ENCODE results near the gene CCSER2.
"Not testable (repeated sequence)": the region's sequence is repeated elsewhere in the genome, so short reads cannot be mapped to it uniquely, and the experiment has no call there.

The CCSER2 gene

DNA sequence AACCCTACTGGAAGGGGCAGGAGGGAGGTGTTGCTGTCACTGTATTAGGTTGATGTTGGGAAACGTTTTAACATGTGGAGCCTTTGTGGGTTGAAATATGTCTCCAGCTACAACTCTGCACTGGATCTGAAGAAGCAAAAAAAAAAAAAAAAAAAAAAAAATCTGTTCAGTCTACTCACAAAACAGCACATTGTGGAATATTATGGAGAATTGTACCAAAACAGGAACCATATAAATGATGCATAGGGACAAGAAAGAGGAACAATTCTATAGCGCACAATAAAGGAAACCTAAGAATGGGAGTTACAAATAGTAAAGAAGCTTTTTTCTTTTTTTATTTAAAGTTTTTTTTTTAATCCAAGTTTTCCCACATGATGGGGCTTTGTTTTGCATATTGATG is 63.8 kb downstream of the CCSER2 start:
- no peak for DNase-seq (ENCODE audit: low read depth)

DNA sequence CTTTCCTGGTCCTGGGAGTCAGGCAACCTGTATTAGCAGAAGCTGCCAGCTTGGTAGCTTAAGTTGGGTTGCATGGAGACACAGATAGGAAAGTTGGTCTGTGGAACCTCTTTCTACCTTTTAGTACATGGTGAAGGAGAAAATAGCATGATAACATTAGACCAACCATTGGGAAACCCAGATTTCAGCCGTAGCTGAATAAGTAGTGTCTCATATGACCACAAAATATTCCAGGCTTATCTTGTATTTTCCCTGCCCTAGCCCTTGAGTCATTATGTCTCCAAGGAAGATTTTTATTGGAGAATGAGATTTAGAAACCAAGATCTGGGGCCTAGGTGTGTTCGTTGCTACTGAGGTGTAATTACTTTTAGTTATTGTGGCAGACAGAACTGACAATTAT is 67.2 kb downstream of the CCSER2 start:
- DNase-seq (ENCODE audit: low read depth) = no peak

DNA sequence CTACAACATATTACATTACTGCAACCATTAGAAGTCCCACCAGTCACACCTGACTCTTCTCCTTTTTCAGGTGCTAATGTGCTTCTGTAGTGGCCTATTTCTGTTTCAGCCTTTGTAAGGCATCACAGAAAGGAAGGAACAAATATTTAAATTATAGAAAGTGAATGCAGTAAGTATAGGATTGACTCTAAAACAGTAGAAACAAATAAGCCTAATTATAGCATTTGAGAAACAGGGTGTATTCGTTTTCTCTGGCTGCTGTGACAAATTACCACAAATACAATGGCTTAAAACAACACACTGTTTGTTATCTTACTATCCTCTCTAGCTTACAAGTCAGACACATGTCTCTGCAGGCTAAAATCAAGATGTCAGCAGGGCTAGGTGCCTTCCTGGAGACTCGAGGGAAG is 69.4 kb downstream of the CCSER2 start:
- no peak for DNase-seq (ENCODE audit: low read depth)

DNA sequence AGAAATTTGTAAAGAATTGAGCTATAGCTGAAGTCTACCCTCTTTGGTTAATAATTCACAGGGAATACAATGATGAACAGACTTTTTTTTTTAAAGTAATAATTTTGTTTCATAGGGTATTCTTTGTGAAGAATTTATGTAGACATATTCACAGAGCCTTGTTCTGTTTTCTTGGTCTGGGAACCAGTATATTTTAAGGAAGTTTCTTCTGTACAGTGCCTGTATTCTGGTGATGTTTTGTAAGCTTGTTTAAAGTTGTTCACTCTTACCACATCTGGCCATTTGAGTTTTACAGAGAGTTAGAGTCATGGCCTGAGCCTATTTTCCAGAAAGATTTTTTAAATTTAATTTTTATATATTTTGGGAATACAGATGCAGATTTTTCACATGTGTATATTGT is 70.3 kb downstream of the CCSER2 start:
- DNase-seq (ENCODE audit: low read depth) = no peak

DNA sequence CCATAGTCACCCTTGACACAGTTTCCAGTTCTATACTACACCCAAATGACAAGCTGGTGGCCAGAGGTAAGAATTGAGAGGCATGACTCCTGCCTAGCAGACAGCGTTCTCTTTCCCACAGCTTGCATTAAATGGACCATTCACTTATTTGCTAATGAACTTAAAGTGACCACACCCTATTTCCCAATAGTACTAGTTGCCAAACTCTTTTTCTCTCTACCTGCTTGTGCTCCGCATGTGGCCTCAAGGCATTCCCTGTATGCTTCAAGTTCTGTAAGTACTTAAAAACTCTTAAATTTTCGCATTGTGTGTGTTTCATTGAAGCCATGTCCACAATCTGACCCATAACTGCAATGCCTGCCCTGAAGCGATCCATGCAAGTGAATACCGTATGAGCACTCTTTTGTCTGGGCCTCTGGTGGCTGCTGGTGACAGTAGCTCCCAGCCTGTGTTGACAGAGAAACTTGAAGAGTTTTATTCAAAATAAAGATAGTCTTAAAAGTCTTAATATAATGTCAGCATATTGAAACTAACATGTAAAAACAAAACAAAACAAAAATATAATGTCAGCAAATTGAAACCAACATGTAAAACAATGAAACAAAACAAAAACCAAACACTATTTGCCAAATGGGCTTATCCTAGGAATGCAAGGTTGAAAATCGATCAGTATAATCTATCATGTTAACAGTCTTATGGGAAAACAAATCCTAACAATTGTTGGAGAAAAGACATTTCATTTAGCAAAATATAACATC is 73.6 kb downstream of the CCSER2 start:
- no peak for DNase-seq (ENCODE audit: low read depth)

DNA sequence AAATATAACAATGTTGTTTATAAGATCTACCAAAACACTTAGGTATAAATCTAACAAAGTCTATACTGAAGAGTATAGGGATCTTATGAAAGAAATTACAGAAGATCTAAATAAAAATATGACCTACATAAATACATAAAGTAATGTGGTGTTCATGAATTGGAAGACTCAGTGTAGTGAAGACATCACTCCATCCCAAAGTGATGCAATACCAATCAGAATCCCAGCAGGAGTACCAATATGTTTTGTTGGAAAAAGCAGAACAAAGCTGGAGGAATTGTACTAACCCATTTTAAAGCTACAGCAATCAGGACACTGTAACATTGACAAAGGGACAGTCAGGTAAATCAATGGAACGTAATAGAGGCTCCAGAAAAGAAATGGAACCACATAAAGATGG is 76.4 kb downstream of the CCSER2 start:
- DNase-seq (ENCODE audit: low read depth) = no peak

DNA sequence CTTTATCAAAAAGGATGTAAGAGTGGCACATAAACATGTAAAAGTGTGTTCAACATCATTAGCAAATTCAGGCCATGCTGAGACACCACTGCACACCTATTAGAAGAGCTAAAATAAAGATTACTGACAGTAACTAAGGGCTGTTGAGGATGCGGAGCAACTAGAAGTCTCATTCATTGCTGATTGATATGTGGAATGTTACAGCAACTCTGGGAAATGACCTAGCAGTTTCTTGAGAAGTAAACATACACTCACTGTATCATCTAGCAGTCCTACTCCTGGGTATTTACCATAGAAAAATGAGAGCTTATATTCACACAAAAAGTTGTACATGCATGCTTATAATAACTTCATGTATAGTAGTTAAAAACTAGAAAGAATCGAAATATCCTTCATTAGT is 77.3 kb downstream of the CCSER2 start:
- no peak for DNase-seq (ENCODE audit: low read depth)

DNA sequence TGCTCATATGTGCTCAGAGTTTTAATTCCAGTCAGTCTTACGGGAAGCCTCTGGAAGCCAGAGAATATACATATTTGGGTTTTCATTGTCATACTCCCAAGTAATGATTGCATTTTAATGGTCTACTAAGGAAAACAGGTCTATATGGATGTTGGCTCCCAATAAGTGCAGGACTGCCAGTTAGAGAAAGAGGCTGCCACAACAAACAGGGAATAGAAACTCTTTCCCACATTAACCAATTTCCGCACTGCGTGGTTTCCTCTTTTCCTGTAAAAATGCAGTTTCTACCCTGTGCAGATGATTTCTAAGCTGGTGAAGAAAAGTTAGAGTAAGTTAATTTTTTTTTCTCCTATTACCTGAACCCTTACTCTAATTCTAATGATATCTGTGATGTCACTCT is 78.2 kb downstream of the CCSER2 start:
- DNase-seq (ENCODE audit: low read depth) = no peak

DNA sequence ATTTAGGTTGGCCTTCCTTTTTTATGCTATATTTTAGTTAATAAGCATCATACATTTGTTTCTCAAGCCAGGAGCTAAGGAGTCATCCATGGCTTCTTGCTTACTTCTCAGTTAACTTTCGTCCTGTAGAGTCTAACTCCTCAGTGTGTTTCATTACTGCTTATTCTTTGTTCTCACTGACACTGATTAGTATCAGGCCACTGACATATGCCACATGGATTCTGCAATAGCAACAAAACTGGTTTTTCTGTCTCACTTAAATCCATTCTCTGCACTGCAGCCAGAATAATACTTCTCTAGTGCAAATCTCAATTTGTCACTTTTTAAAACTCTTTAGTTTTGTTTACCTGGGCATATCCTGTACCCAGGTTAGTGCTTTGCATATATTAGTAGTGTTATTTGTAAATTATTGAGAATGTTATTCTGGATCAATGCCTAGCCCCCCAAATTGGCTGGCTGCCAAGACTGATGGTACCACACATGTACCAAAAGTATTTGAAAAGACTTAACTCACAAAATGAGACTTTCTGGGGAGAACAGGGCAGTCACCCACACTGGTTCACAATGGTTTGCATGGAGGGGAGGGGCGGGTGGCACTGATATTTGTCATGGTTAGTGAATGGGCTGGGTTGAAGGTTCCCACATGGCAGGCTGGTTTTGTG is 79.1 kb downstream of the CCSER2 start:
- DNase-seq (ENCODE audit: low read depth) = no peak

DNA sequence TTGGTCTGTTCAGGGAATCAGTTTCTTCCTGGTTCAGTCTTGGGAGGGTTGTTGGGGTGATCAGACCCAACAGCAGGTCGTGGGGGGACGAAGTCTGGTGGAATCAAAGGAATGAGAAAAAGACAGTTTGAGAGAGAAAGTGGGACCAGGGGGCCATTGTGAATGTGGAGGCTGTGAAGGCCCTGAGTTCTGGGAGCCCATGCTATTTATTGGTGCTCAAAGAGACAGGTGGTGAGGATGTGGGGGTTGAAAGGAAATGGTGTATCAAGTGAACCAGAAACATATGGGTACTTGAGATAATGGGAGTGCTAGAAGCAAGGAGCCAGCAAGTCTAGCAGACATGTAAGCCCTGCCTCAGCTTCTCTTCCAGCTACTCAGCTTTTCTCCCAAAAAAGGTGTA is 84.1 kb downstream of the CCSER2 start:
- no peak for DNase-seq (ENCODE audit: low read depth)

DNA sequence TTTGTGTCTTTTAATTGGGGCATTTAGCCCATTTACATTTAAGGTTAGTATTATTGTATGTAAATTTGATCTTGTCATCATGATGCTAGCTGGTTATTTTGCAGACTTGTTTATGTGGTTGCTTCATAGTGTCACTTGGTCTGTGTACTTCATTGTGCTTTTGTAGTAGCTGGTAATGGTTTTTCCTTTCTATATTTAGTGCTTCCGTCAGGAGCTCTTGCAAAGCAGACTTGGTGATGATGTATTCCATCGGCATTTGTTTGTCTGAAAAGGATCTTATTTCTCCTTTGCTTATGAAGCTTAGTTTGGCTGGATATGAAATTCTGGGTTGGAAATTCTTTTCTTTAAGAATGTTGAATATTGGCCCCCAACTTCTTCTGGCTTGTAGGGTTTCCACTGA is 85.7 kb downstream of the CCSER2 start:
- not testable (repeated sequence) for DNase-seq (ENCODE audit: low read depth)

DNA sequence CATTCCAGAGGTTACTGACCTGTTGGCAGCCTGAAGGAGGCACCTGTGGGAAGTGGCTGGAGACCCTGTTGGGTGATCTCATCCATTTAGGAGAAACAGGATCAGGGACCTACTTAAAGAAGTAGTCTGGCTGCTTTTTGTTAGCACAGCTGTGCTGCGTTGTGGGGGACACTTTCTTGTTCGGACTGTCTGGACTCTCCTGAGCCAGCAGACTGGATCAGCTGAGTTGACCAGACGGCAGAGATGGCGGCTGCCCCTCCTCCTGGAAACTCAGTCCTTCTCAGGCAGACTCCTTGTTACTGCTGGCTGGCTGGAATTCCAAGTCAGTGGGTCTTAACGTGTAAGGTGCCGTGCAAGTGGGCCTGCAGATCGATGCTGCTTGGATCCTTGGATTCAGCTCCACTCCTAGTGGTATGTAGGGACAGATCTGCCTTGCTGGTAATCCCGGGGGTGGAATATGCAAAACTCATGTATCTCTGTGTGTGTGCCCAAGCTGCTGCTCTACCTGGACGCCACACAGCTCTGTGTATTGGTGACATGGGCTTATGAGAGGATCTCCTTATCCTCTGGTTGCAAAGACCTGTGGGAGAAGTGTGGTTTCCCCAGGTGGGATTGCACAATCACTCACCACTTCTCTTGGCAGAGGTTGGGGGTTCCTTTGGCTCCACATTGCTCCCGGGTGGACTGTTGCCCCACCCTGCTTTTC is 87.3 kb downstream of the CCSER2 start:
- no peak for DNase-seq (ENCODE audit: low read depth)

DNA sequence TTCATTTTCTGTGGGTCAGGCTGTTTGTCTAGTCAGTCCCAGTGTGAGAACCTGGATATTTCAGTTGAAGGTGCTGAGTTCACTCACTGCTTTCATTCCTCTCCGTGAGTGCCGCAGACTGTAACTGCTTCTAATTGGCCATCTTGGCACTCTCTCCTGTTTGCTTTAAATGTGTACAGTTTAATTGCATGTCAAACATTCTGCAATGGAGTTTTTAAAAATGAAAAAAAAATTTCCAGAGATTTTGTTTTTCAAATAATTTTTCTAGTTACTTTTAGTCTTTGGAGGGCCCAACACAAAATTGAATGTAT is 87.8 kb downstream of the CCSER2 start:
- no peak for DNase-seq (ENCODE audit: low read depth)

DNA sequence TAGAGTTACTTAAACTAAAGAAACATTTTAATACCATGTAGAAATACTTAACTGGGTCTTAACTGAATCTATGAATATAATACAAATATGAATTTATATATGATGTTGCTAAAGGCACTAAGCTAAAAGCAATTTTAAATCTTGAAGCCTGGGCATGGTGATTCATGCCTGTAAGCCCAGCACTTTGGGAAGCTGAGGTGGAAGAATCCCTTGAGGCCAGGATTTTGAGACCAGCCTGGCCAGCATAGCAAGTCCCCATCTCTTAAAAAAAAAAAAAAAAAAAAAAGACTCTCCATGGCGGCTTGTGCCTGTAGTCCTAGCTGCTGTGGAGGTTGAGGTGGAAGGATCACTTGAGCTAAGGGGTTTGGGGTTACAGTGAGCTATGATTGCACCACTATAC is 95.3 kb downstream of the CCSER2 start:
- DNase-seq (ENCODE audit: low read depth) = no peak

DNA sequence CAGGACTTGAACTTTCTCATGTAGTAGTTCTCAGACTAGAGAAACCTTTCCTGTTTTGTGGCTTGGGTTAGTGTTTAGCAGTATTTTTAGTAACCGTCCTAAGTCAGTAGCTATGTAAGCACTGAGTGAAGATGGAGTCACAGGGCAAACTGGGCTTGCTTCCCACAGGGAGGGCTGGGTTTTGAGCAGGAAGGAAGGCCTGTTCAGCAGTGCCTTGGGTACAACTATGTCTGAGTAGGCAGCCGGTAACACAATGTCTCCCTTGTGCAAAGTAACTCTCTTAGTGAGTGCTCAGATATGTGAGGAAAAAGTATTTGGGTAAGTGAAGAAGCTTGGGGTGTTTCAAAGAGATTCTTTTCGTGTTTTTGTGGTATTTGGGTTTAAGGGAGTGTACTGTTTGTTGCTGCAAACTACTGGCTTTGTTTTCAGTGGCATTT is 96.4 kb downstream of the CCSER2 start:
- DNase-seq (ENCODE audit: low read depth) = no peak

DNA sequence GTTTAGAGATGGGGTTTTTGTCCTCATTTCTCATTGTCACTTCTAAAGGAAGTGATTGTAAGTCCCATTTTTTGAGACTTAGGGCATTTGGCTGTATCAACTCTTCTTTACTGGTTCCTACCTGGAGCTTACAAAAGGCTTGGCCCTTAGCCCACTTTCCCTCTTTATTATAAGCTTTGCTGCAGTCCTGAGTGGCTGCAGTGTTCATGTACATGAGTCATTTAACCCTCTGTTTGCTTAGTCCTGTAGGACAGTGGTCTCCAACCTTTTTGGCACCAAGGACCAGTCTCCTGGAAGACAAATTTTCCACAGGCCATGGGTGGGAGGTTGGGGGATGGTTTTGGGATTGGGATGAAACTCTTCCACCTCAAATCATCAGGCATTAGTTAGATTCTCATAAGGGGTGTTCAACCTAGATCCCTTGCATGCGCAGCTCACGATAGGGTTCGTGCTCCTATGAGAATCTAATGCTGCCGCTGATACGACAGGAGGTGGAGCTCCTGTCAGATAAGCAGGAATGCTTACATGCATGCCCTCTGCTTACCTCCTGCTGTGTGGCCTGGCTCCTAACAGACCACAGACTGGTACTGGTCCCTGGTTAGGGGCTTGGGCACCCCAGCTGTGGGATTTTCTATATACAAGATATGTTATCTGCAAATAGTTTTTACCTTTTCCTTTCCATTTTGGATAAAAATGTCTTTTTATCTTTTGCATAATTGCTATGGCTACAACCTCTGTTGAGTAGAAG is 99.7 kb downstream of the CCSER2 start:
- no peak for DNase-seq (ENCODE audit: low read depth)

DNA sequence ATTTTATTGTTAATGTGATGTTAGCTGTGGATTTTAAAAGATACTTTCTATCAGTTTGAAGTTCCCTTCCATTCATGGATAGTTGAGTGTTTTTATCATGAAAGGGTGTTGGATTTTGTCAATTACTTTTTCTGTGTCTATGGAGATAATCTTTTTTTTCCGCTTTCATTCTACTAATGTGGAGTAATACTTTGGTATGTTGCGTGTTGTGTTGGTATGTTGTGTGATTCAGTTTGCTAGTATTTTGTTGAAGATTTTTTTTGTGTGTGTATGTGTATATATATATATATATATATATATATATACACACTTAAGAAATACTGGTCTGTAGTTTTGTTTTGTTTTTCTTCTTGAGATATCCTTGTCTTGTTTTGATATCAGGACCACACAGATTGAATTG is 100.3 kb downstream of the CCSER2 start:
- no peak for DNase-seq (ENCODE audit: low read depth)

DNA sequence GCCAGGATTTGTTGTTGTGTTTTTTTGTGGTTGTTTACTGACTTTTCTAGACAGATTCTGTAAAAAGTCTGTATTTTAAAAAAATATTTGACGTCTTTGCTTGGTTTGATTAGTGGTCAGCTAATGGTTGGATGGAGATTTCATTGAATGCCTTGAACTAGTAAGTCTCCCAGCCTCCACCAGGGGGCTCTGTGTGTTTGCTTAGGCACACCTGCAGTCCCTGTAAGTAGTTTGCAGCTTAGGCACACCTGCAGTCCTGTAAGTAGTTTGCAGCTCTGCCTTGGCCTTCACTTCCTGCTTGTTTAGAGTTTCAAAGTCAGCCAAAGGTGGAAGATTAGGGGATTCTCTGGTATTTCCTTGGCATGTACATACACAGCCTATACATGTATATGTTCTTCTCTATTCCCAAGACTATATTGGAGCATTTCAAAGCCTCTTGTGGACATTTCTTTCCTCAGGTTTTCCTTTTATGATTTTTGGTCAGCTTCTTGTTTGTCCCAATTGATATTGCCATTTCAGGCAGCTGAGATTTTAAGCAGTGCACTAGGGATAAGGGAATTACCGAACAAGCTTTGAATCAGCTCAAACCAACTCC is 101.6 kb downstream of the CCSER2 start:
- DNase-seq (ENCODE audit: low read depth) = peak; percentile 40

DNA sequence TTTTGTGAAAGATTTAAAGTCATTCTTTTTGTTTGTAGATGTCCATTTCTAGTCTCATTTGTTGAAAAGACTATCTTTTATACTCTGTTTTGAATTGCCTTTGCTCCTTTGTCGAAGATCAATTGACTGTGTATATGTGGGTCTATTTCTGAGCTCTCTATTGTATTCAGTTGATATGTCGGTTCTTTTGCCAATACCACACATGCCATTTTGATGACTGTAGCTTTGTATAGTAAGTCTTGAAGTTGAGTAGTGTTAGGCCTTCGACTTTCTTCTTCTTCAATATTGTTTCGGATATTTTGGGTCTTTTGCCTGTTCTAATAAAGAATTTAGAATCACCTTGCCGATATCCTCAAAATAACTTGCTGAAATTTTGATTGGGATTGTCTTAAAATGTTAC is 104.5 kb downstream of the CCSER2 start:
- no peak for DNase-seq (ENCODE audit: low read depth)

DNA sequence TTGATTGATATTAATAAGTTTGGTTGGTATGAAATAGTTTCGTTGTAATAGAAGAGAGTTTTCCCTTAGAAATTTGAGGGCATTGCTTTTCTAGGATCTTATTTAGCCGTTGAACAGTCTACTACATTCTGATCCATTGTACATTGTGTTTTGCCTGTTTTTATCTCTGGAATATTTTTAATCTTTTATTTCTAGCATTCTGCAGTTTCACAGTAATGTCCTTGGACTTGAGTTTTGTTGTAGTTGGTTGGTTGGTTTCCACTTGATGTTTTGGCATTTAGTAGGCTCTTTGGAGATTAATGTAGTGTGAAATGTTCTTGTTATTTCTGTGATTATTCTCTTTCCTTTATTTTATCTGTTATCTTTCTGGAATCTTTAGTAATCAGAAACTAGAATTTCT is 112.4 kb downstream of the CCSER2 start:
- DNase-seq (ENCODE audit: low read depth) = no peak

DNA sequence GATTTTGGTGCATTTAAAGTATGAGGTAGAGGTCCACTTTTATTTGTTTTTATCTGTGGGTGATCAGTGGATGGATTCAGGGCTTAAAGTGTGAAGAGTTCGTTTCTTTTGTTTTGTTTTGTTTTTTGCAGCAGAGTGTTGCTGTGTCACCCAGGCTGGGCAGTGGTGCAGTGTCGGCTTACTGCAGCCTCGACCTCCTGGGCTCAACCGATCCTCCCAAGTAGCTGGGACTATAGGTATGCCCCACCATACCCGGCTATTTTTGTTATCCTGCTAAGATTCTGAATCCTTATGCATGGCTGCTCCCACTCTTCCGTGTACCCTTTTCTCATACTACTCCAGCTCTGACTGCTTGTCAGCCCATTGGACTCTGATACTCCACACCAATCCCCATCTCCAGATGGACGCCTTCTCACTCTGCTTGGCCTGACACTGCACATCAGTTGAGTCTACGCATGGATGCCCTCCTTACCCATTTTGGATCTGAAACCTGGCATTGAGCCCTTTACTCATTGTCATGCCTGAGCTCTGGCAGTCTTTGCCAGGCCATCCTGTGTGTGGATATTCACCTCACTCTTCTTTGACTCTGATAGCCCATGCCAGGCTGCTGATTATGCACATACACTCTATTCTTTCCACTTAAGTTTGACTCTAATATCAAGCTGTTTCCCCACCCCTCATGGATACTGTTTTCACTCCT is 119.5 kb downstream of the CCSER2 start:
- no peak for DNase-seq (ENCODE audit: low read depth)

DNA sequence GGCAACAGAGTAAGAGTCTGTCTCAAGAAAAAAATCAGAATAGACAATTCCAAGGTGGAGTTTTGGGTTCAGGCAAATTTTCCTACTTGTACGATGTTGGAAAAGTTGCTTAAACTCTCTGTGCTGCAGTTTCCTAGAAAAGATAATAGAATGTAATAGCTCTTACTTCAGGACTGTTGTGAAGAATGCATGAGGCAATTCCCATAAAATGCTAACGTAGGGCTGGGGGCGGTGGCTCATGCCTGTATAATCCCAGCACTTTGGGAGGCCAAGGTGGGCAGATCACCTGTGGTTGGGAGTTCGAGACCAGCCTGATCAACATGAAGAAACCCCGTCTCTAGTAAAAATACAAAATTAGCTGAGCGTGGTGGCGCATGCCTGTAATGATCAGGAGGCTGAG is 121.0 kb downstream of the CCSER2 start:
- not testable (repeated sequence) for DNase-seq (ENCODE audit: low read depth)
